Naive thymus-derived CD4-positive, alpha-beta T cell (primary cell): ENCODE data around the gene HSPA1B. TPM values are rescaled to one million over a fixed set of nuclear protein-coding genes. Genes with fewer than 3 reads are reported as not detected.

ENCODE experiments used
- ATAC-seq: fragments of 150-1000 bp; cut with Tn5 transposase; 2 replicates; pipeline ENCODE4 v1.10.0; 2021; ENCODE audit warnings: mild to moderate bottlenecking, moderate library complexity
- CTCF ChIA-PET: fragments of 350-600 bp; sonication (Branson Sonifier 250); formaldehyde crosslinking; loops from one replicate; lab custom pipeline; 2021; ENCODE audit warnings: antibody characterized with exemption; lab: Charles Lee
- POLR2A ChIA-PET: fragments of 350-600 bp; sonication (Branson Sonifier 250); formaldehyde crosslinking; loops from one replicate; lab custom pipeline; 2021; ENCODE audit warnings: antibody characterized with exemption, inconsistent platforms; lab: Charles Lee
- DNase-seq, 9 donors: peaks; one replicate each; pipeline versions ENCODE4 v3.0.0 to v3.0.0-alpha.2; 2020 to 2022; ENCODE audit warnings: mixed read lengths in 1 of 9
- H3K27ac ChIP-seq: one replicate; pipeline ENCODE4 v1.7.0; 2013; ENCODE audit warnings: mild to moderate bottlenecking, low read depth, low read length, moderate library complexity
- H3K27me3 ChIP-seq, 2 donors: one replicate each; pipeline ENCODE4 v1.7.0; 2013; ENCODE audit warnings: low read length in 2 of 2, mild to moderate bottlenecking in 2 of 2, moderate library complexity in 2 of 2; ENCODE audit not compliant: control insufficient read depth in 2 of 2, insufficient read depth in 2 of 2
- H3K36me3 ChIP-seq, 3 experiments: 1 replicate in 2 of 3; 2 replicates in 1 of 3; pipeline ENCODE4 v1.7.0; 2013; ENCODE audit warnings: low read length in 3 of 3, mild to moderate bottlenecking in 3 of 3, moderate library complexity in 1 of 3; ENCODE audit not compliant: insufficient read depth in 3 of 3, control insufficient read depth in 2 of 3
- H3K4me1 ChIP-seq, 2 donors: one replicate each; pipeline ENCODE4 v1.7.0; 2013; ENCODE audit warnings: low read length in 2 of 2, mild to moderate bottlenecking in 2 of 2, moderate library complexity in 1 of 2; ENCODE audit not compliant: control insufficient read depth in 2 of 2, insufficient read depth in 2 of 2
- H3K4me3 ChIP-seq: 2 replicates; pipeline ENCODE4 v1.7.0; 2013; ENCODE audit warnings: mild to moderate bottlenecking, low read length
- H3K9me3 ChIP-seq, 3 experiments: 1 replicate in 2 of 3; 2 replicates in 1 of 3; pipeline ENCODE4 v1.7.0; 2013; ENCODE audit warnings: low read length in 3 of 3; ENCODE audit not compliant: control insufficient read depth in 2 of 3
- H3K27ac Mint-ChIP-seq, 9 donors: one replicate each; pipeline ENCODE4 v1.8.0; 2020 to 2022; ENCODE audit warnings: mixed read lengths in 9 of 9, mild to moderate bottlenecking in 8 of 9, moderate library complexity in 5 of 9, inconsistent platforms in 2 of 9
- H3K27me3 Mint-ChIP-seq, 5 donors: one replicate each; pipeline ENCODE4 v1.8.0; 2021 to 2022; ENCODE audit warnings: mixed read lengths in 5 of 5, mild to moderate bottlenecking in 1 of 5
- H3K36me3 Mint-ChIP-seq, 5 donors: one replicate each; pipeline ENCODE4 v1.8.0; 2020 to 2022; ENCODE audit warnings: mixed read lengths in 5 of 5, mild to moderate bottlenecking in 3 of 5, inconsistent platforms in 1 of 5
- H3K4me1 Mint-ChIP-seq, 7 donors: one replicate each; pipeline ENCODE4 v1.8.0; 2020 to 2022; ENCODE audit warnings: mixed read lengths in 7 of 7, mild to moderate bottlenecking in 3 of 7, inconsistent platforms in 1 of 7
- H3K4me3 Mint-ChIP-seq, 10 donors: one replicate each; pipeline ENCODE4 v1.8.0; 2020 to 2022; ENCODE audit warnings: mild to moderate bottlenecking in 10 of 10, mixed read lengths in 10 of 10, moderate library complexity in 6 of 10, inconsistent platforms in 2 of 10
- H3K9me3 Mint-ChIP-seq, 11 donors: one replicate each; pipeline ENCODE4 v1.8.0; 2020 to 2022; ENCODE audit warnings: mixed read lengths in 11 of 11, mild to moderate bottlenecking in 4 of 11, inconsistent platforms in 1 of 11, moderate library complexity in 1 of 11
- intact Hi-C, 2 donors: fragments of 100-400 bp; cut with micrococcal nuclease; formaldehyde crosslinking; loops; one replicate each; pipeline ENCODE4 v1.15.1; 2023
- polyA plus RNA-seq, 2 donors: library from polyadenylated mRNA; unstranded; fragments of 300-500 nt; fragmentation: Illumina TruSeq; gene quantifications; one replicate each; pipeline ENCODE4 v1.2.3, GENCODE V29; 2021
- total RNA-seq, 6 experiments: library from RNA in 5 of 6; stranded (reverse) in 5 of 6; gene quantifications; 1 replicate in 5 of 6; 2 replicates in 1 of 6; pipeline ENCODE4 v1.2.3 and lab custom pipeline; 2021 to 2026

Gene HSPA1B
- total and polyA plus RNA-seq, 7 experiments from 2014 or later = 2.8 to 68.9 (median 16.7) TPM

- H3K27ac ChIP-seq = peak overlapping the region; percentile 92
- peaks cover 40 to 48% of the 10 kb centered on the region in 2 donors for H3K4me1 ChIP-seq
- Mint-ChIP-seq H3K9me3 (no peaks in the 10 kb centered on the region), H3K4me1 (peaks cover 31 to 64% (median 53%) of the 10 kb centered on the region in 7 donors), H3K4me3 (peak overlapping the region; percentile 84 to 99 (median 99)), H3K36me3 (peaks cover 3 to 40% (median 19%) of the 10 kb centered on the region in 5 donors), H3K27ac (peak overlapping the region; percentile 91 to 100 (median 99)), H3K27me3 (no peaks in the 10 kb centered on the region)
- H3K36me3 ChIP-seq = peaks cover 0 to 35% (median 14%) of the 10 kb centered on the region in 3 experiments
- intact Hi-C loops = loop anchor here (1.0 to 10.0 kb wide), 21 partner anchors 20 to 1020 kb away; partner anchors contain the start of genes ABHD16A (in 2 of the 2), BAG6 (in 2 of the 2), EHMT2 (in 2 of the 2) and PRRC2A (in 2 of the 2)
- ChIA-PET CTCF (interaction anchor here (1.6 kb wide), 1 partner anchor 153 kb away, joined by 4 read pairs; no protein-coding TSS in a partner anchor), POLR2A (interaction anchor here (0.7 to 3.7 kb wide), 19 partner anchors 8 to 217 kb away, joined by 3 to 21 read pairs (median 5); partner anchors contain the start of genes ABHD16A, BAG6, C6orf47 and CSNK2B)
- ATAC-seq (peak; percentile 82), DNase-seq (peak; percentile 77 to 84 (median 82))
- H3K9me3 ChIP-seq = no peaks in the 10 kb centered on the region
- no peaks in the 10 kb centered on the region for H3K27me3 ChIP-seq
- peak overlapping the region; percentile 73 for H3K4me3 ChIP-seq
Observed at GRCh38 chr6:31834367-31835250, 7.1 kb downstream of the HSPA1B start.

- CTCF ChIA-PET = interaction anchor here (0.7 to 1.7 kb wide), 2 partner anchors 27 to 248 kb away, joined by 3 to 7 read pairs; partner anchors contain the start of gene NEU1
Observed at GRCh38 chr6:31836047-31836473, 8.5 kb downstream of the HSPA1B start.

GRCh38 chr6:31836474-31837368 is 9.2 kb downstream of the HSPA1B start:
- ATAC-seq = no peak
- intact Hi-C loops = loop anchor here (5.0 to 10.0 kb wide), 4 partner anchors 121 to 1018 kb away; partner anchors contain the start of genes MICA (in 1 of the 2), MICB (in 1 of the 2), NELFE (in 1 of the 2) and PSMB9 (in 1 of the 2)
- peak overlapping the region; percentile 56 for H3K4me3 ChIP-seq

More at GRCh38 chr6:31836047-31836473, 8.5 kb downstream of the HSPA1B start:
- Histone ChIP-seq H3K27me3 (no peaks in the 10 kb centered on the region), H3K27ac (peak overlapping the region; percentile 92), H3K36me3 (peaks cover 0 to 50% (median 14%) of the 10 kb centered on the region in 3 experiments), H3K9me3 (no peaks in the 10 kb centered on the region), H3K4me1 (peaks cover 35 to 42% of the 10 kb centered on the region in 2 donors), H3K4me3 (peak overlapping the region; percentile 56)
- Mint-ChIP-seq H3K27me3 (no peaks in the 10 kb centered on the region), H3K9me3 (no peaks in the 10 kb centered on the region), H3K4me1 (peaks cover 26 to 49% (median 40%) of the 10 kb centered on the region in 7 donors), H3K36me3 (peaks cover 3 to 40% (median 24%) of the 10 kb centered on the region in 5 donors), H3K4me3 (peak overlapping the region; percentile 84 to 99 (median 99)), H3K27ac (peak overlapping the region; percentile 91 to 100 (median 99))
- DNase-seq = no peak
- POLR2A ChIA-PET = interaction anchor here (0.7 to 3.7 kb wide), 14 partner anchors 9 to 318 kb away, joined by 3 to 21 read pairs (median 5); partner anchors contain the start of genes ABHD16A, CSNK2B, DDAH2 and DDX39B
- intact Hi-C loops = loop anchor here (5.0 to 10.0 kb wide), 4 partner anchors 121 to 1019 kb away; partner anchors contain the start of genes MICA (in 1 of the 2), MICB (in 1 of the 2), NELFE (in 1 of the 2) and PSMB9 (in 1 of the 2)
- ATAC-seq = no peak

GRCh38 chr6:31837369-31838113 is 10.0 kb downstream of the HSPA1B start:
- ChIA-PET POLR2A (interaction anchor here (0.6 to 1.5 kb wide), 10 partner anchors 7 to 1732 kb away, joined by 3 to 7 read pairs (median 4); partner anchors contain the start of genes ABHD16A, DDX39B, LSM2 and LTA), CTCF (interaction anchor here (0.5 to 1.7 kb wide), 3 partner anchors 25 to 476 kb away, joined by 3 to 7 read pairs (median 4); partner anchors contain the start of gene NEU1)
- H3K4me1 ChIP-seq = peaks cover 34% of the 10 kb centered on the region in 2 donors
- no peaks in the 10 kb centered on the region for H3K9me3 ChIP-seq
- peaks cover 26 to 47% (median 39%) of the 10 kb centered on the region in 7 donors for H3K4me1 Mint-ChIP-seq
- no peaks in the 10 kb centered on the region for H3K27me3 ChIP-seq
- peak overlapping the region; percentile 92 for H3K27ac ChIP-seq
- H3K4me3 ChIP-seq = peak overlapping the region; percentile 56
- ATAC-seq (no peak), DNase-seq (no peak)
- H3K27me3 Mint-ChIP-seq = no peaks in the 10 kb centered on the region
- peaks cover 3 to 40% (median 24%) of the 10 kb centered on the region in 5 donors for H3K36me3 Mint-ChIP-seq
- peak overlapping the region; percentile 91 to 100 (median 99) for H3K27ac Mint-ChIP-seq
- H3K9me3 Mint-ChIP-seq = no peaks in the 10 kb centered on the region
- intact Hi-C loops = loop anchor here (5.0 to 10.0 kb wide), 4 partner anchors 120 to 1017 kb away; partner anchors contain the start of genes MICA (in 1 of the 2), MICB (in 1 of the 2), NELFE (in 1 of the 2) and PSMB9 (in 1 of the 2)
- peaks cover 0 to 53% (median 14%) of the 10 kb centered on the region in 3 experiments for H3K36me3 ChIP-seq
- H3K4me3 Mint-ChIP-seq = peak overlapping the region; percentile 84 to 99 (median 99)

More at GRCh38 chr6:31836474-31837368, 9.2 kb downstream of the HSPA1B start:
- Mint-ChIP-seq H3K9me3 (no peaks in the 10 kb centered on the region), H3K27ac (peak overlapping the region; percentile 91 to 100 (median 99)), H3K36me3 (peaks cover 3 to 40% (median 24%) of the 10 kb centered on the region in 5 donors), H3K4me3 (peak overlapping the region; percentile 84 to 99 (median 99)), H3K4me1 (peaks cover 26 to 47% (median 39%) of the 10 kb centered on the region in 7 donors), H3K27me3 (no peaks in the 10 kb centered on the region)
- POLR2A ChIA-PET = interaction anchor here (0.6 to 3.7 kb wide), 14 partner anchors 10 to 296 kb away, joined by 3 to 21 read pairs (median 5); partner anchors contain the start of genes ABHD16A, CSNK2B, DDAH2 and DDX39B
- H3K4me1 ChIP-seq = peaks cover 34 to 35% of the 10 kb centered on the region in 2 donors
- H3K9me3 ChIP-seq = no peaks in the 10 kb centered on the region
- H3K27me3 ChIP-seq = no peaks in the 10 kb centered on the region
- CTCF ChIA-PET = interaction anchor here (0.5 to 1.7 kb wide), 4 partner anchors 26 to 475 kb away, joined by 3 to 7 read pairs (median 4); partner anchors contain the start of gene NEU1
- H3K36me3 ChIP-seq = peaks cover 0 to 53% (median 14%) of the 10 kb centered on the region in 3 experiments
- H3K27ac ChIP-seq = peak overlapping the region; percentile 92
- DNase-seq = peak in 1 of 9 donors; percentile 42
